ENCODE data around the gene OR8G1.
A peak's percentile ranks its signal among the peaks of the same experiment; 100 is the strongest.

The OR8G1 gene, protein sequence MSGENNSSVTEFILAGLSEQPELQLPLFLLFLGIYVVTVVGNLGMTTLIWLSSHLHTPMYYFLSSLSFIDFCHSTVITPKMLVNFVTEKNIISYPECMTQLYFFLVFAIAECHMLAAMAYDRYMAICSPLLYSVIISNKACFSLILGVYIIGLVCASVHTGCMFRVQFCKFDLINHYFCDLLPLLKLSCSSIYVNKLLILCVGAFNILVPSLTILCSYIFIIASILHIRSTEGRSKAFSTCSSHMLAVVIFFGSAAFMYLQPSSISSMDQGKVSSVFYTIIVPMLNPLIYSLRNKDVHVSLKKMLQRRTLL

GRCh38 chr11:124240621-124241397, at the start of gene OR8G1:
OR8G1 (plus strand) TSS chr11:124241095; CDS start chr11:124249676, 8,581 bp downstream.
- in situ Hi-C loops (cut with HindIII; ENCODE audit: low pct_ligation_motif_present, low pct_unique_long_range_greater_than_20kb, low sequenced_read_pairs): no loop called here
- DNase-seq: no peak

GRCh38 chr11:124193221-124194010, 47.5 kb upstream of the OR8G1 start:
- in situ Hi-C loops (cut with HindIII; ENCODE audit: low pct_ligation_motif_present, low pct_unique_long_range_greater_than_20kb, low sequenced_read_pairs): no loop called here
- DNase-seq: no peak

DNA sequence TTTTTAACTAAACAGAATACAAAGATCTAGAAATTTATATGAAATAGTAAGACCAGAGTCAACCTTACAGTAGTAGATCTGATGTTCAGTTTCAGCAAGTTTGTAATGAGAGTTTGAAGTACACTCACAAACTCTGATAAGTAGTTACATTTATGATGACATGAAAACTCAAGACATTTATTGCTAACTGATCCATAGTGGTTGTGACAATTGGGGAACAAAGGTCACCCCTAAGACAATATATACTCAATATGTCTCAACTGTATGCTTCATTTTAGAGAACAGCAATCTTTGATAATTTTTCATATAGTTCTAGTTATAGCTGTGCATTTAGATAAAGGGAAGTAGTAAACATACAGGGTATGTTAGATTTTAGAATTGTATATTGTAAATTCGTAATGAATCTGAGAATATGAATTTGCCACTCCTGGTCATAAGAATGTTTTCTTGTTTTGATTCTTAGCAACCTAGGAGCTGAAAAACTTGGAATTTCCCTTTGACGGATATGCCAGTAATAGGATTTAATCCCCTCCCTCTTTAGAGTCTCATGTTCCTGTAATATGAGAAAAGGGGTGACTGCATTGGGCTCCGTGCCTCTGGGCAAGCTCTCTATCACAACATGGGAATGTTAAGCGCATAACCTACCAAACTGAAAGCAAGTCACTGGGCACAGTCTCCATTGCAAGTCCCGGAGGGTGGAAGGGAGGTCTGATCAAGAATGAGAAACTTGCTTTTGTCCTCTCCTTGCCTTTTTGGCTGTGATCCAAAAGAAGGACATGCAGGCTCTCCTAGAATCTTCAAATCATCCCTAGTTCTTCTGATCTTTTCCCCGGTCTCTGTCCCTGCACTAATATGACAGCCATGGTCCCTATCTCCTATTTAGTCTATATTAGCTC, 46.4 kb upstream of the OR8G1 start:
- in situ Hi-C loops (cut with HindIII; ENCODE audit: low pct_ligation_motif_present, low pct_unique_long_range_greater_than_20kb, low sequenced_read_pairs): no loop called here
- no peak for DNase-seq

- DNase-seq: peak; percentile 55
These were observed 45.6 kb upstream of the OR8G1 start for GRCh38 chr11:124195189-124195734.

DNA sequence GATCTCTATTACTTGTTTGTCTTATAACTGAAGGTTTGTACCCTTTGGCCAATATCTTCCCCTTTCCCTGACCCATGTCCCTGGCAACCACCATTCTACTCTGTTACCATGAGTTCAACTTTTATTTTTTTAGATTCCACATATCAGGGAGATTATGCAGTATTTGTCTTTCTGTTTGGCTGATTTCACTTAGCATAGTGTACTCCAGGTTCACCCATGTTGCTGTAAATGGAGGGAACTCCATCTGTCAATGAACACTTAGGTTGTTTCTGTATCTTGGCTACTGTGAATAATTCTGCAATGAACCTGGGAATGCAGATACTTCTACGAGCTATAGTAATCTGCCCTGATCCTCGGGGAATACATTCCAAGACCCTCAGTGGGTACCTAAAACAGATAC, 42.9 kb upstream of the OR8G1 start:
- in situ Hi-C loops (cut with HindIII; ENCODE audit: low pct_ligation_motif_present, low pct_unique_long_range_greater_than_20kb, low sequenced_read_pairs): no loop called here
- no peak for DNase-seq

More at GRCh38 chr11:124195189-124195734, 45.6 kb upstream of the OR8G1 start:
- in situ Hi-C loops (cut with HindIII; ENCODE audit: low pct_ligation_motif_present, low pct_unique_long_range_greater_than_20kb, low sequenced_read_pairs): no loop called here

DNA sequence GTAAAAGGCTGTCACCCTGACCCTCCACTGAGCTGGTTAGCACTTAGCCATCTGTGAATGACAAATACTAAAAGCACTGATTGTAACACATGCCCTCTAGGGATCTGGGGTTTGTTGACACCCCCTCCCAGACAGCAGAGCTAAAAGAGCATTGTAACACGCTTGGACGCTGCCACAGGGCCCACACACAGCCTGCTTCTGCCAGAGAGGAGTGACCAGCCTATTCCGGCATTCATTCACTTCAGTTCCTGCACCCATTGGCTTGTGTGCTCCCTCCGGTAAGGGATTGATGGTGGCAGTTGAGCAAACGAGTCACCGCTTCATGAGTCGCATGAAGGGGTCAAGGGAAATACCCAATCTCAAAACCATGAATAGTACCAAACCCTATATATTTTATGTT, 42.0 kb upstream of the OR8G1 start:
- in situ Hi-C loops (cut with HindIII; ENCODE audit: low pct_ligation_motif_present, low pct_unique_long_range_greater_than_20kb, low sequenced_read_pairs): no loop called here
- no peak for DNase-seq

DNA sequence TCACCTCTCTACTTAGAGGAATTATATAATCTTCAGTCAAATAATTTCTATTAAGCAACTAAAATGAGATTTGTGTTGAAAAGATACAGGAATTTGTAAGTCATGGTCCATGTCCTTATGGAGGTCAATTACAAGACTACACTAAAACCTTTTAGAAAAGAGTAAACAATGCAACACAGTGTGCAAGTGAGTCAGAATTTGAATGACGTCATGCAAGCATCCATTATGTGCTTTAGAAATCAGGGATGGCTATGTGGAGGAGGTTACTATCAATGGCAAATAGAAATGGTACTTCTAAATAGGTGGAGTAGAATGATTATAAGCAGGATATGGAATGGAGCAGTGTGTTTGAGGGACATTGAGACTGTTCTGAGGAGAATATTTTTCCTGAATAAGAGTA, 41.2 kb upstream of the OR8G1 start:
- no peak for DNase-seq
- in situ Hi-C loops (cut with HindIII; ENCODE audit: low pct_ligation_motif_present, low pct_unique_long_range_greater_than_20kb, low sequenced_read_pairs): no loop called here

- in situ Hi-C loops (cut with HindIII; ENCODE audit: low pct_ligation_motif_present, low pct_unique_long_range_greater_than_20kb, low sequenced_read_pairs): no loop called here
These were observed 40.2 kb upstream of the OR8G1 start for GRCh38 chr11:124200671-124201070.

GRCh38 chr11:124202951-124203350, 37.9 kb upstream of the OR8G1 start:
- in situ Hi-C loops (cut with HindIII; ENCODE audit: low pct_ligation_motif_present, low pct_unique_long_range_greater_than_20kb, low sequenced_read_pairs): no loop called here
- DNase-seq: no peak

More at GRCh38 chr11:124200671-124201070, 40.2 kb upstream of the OR8G1 start:
- DNase-seq: no peak

DNA sequence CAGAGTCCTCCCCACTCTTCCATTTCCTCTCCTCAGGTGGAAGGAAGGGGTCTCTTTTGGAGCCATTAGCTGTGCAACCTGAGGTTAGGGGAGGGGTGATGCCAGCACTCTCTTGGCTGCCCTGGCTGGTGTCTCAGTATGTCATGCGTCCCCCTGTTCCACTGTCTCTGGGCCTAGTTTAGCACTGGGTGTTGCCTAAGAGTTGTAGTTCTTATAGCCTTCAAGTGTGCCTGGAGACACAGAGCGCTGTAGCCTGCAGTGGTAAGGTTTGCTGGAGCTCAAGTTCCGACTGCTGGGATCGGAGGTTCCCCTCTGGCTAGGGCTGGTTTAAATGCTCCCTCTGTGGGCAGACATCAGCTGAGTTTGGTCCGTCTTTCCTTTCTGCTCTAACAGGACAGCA, 36.9 kb upstream of the OR8G1 start:
- DNase-seq: no peak
- in situ Hi-C loops (cut with HindIII; ENCODE audit: low pct_ligation_motif_present, low pct_unique_long_range_greater_than_20kb, low sequenced_read_pairs): no loop called here

DNA sequence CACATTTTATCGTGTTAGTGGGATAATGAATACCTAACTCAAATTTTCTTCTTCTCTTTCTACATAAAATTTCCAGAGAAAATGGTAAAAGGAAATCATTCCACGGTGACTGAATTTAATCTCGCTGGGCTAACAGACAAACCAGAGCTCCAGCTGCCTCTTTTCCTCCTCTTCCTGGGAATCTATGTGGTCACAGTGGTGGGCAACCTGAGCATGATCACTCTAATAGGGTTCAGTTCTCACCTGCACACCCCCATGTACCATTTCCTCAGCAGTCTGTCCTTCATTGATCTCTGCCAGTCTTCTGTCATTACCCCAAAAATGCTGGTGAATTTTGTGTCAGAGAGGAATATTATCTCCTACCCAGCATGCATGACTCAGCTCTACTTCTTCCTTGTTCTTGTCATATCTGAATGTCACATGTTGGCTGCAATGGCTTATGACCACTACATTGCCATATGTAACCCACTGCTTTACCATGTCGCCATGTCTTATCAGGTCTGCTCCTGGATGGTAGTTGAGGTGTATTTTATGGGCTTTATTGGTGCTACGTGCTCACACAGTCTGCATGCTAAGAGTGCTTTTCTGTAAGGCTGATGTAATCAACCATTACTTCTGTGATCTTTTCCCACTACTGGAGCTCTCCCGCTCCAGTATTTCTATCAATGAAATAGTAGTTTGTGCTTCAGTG, 33.6 kb upstream of the OR8G1 start:
- DNase-seq: no peak

DNA sequence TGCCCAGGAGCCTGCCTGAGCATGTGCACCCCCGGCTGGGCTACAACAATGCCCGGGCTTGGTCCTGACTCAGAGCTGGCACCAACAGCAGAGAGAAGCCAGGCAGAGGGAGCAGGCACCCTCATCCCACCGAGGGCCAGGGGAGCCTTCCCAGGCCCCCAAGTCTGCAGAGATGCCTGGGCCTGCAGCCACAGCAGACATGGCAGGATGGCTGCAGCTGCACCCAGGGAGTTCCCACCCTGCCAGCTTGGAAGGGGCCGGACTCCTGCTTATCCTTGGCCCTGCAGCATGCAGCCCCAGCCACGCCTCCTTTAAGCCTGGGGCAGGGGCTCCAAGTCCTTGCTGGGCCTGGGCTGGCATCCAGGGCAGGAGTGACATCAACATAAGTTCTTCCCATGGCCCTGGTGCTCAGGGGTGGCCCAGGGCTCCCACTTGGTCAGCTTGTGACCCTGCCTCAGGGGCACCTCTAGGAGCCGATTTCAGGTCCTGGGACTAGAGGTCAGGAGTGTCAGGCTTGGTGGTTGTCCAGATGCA, 31.0 kb upstream of the OR8G1 start:
- in situ Hi-C loops (cut with HindIII; ENCODE audit: low pct_ligation_motif_present, low pct_unique_long_range_greater_than_20kb, low sequenced_read_pairs): no loop called here

More for the DNA sequence above, 33.6 kb upstream of the OR8G1 start:
- in situ Hi-C loops (cut with HindIII; ENCODE audit: low pct_ligation_motif_present, low pct_unique_long_range_greater_than_20kb, low sequenced_read_pairs): no loop called here

DNA sequence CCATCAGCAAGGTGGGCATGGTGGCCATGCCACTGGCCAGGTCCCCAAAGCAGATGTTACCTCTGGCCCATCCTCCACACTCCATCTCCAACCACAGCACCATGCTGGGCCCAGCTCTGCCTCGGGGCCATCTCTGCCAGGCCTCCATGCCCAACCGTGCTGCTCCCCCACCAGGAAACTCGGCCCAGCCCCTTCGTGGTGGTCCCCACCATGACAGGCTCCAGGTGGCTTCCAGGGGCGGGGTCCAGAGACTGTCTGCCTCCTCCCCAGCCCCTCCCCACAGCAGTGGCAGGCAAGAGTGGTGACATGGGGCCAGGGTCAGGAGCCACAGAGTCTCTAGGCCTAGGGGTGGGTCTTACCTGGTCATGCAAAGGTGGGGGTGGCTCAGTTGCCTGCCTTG, 30.5 kb upstream of the OR8G1 start:
- no peak for DNase-seq
- in situ Hi-C loops (cut with HindIII; ENCODE audit: low pct_ligation_motif_present, low pct_unique_long_range_greater_than_20kb, low sequenced_read_pairs): no loop called here

More for the DNA sequence above, 31.0 kb upstream of the OR8G1 start:
- no peak for DNase-seq

DNA sequence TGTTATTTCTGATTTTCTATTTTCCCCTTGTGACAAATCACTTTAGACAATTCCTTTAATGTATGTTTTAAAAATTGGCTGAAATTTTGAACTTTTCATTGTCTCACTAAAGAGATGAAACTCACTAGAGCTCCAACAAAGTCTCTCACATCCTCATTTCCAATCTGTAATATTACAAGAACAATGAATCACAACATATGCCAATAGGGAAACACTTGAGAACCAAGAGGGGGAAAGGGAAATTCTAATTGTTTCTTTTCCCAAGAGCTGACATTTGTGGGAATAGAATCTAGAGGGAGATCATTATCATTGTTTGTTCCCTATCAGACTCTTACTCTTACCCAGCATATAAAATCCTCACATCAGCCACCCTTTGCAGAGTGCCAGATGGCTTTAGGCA, 29.6 kb upstream of the OR8G1 start:
- in situ Hi-C loops (cut with HindIII; ENCODE audit: low pct_ligation_motif_present, low pct_unique_long_range_greater_than_20kb, low sequenced_read_pairs): no loop called here
- DNase-seq: no peak

- in situ Hi-C loops (cut with HindIII; ENCODE audit: low pct_ligation_motif_present, low pct_unique_long_range_greater_than_20kb, low sequenced_read_pairs): no loop called here
- DNase-seq: no peak
These were observed 26.9 kb upstream of the OR8G1 start for GRCh38 chr11:124214027-124214426.

- in situ Hi-C loops (cut with HindIII; ENCODE audit: low pct_ligation_motif_present, low pct_unique_long_range_greater_than_20kb, low sequenced_read_pairs): no loop called here
- no peak for DNase-seq
These were observed 21.8 kb upstream of the OR8G1 start for GRCh38 chr11:124219126-124219525.

DNA sequence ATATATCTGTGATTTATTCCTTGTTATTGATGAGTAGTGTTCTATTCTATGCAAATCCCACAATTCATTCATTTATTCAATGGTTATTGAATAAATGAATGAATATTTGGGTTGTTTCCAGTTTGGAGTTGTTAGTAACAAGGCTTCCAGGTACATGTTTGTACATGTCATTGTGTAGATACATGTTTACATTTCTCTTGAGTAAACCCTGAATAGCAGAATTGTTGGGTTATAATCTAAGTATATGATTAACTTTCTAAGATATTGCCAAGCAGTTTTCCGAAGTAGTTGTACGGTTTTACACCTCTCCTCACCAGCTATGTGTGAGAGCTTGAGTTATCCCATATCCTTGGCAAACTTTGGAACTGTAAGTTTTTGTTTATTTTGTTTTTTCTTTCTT, 18.5 kb upstream of the OR8G1 start:
- DNase-seq: no peak
- in situ Hi-C loops (cut with HindIII; ENCODE audit: low pct_ligation_motif_present, low pct_unique_long_range_greater_than_20kb, low sequenced_read_pairs): no loop called here

All from ACHN (cell line).